H1 (cell line): ENCODE measurements around the gene NEU4. TPM values are rescaled to one million over a fixed set of nuclear protein-coding genes. Genes with fewer than 3 reads are reported as not detected.

Source experiments
- CTCF ChIA-PET: fragments of 300-600 bp; sonication (Branson Sonifier 250); formaldehyde crosslinking; loops from one replicate; lab custom pipeline; 2021; ENCODE audit not compliant: partially characterized antibody; lab: Charles Lee
- POLR2A ChIA-PET: fragments of 300-600 bp; sonication (Branson Sonifier 250); formaldehyde crosslinking; loops from one replicate; lab custom pipeline; 2021; ENCODE audit warnings: inconsistent platforms; ENCODE audit not compliant: partially characterized antibody; lab: Charles Lee
- DNase-seq, 2 experiments: peaks; one replicate each; pipeline versions ENCODE4 v3.0.0 to v3.0.0-alpha.2; 2010 to 2022; ENCODE audit warnings: low spot score in 2 of 2, low read depth in 1 of 2, mixed read lengths in 1 of 2
- FAIRE-seq: peaks from 2 replicates; lab custom pipeline; 2011; peaks lifted over from hg19 to GRCh38; lab: Jason Lieb, UNC
- H2AFZ ChIP-seq: 2 replicates; pipeline ENCODE4 v1.8.1; 2012; ENCODE audit warnings: low read length, inconsistent platforms
- H2AK5ac ChIP-seq: 2 replicates; pipeline ENCODE4 v1.6.1; 2013; ENCODE audit warnings: low read depth, low read length
- H2BK120ac ChIP-seq: replicated peaks from 2 replicates; pipeline ENCODE3; 2013; ENCODE audit warnings: low read depth, low read length, inconsistent platforms
- H2BK12ac ChIP-seq: 2 replicates; pipeline ENCODE4 v1.6.1; 2013; ENCODE audit warnings: low read depth, low read length
- H2BK15ac ChIP-seq: 2 replicates; pipeline ENCODE4 v1.6.1; 2013; ENCODE audit warnings: low read length
- H2BK20ac ChIP-seq: 2 replicates; pipeline ENCODE4 v1.6.1; 2013; ENCODE audit warnings: low read length
- H2BK5ac ChIP-seq: 2 replicates; pipeline ENCODE4 v1.6.1; 2013; ENCODE audit warnings: low read depth, low read length
- H3K14ac ChIP-seq: 2 replicates; pipeline ENCODE4 v1.6.1; 2013; ENCODE audit warnings: inconsistent platforms; ENCODE audit not compliant: insufficient read length
- H3K18ac ChIP-seq: 2 replicates; pipeline ENCODE4 v1.6.1; 2013; ENCODE audit warnings: low read length; ENCODE audit errors: extremely low read depth
- H3K23ac ChIP-seq: 2 replicates; pipeline ENCODE4 v1.6.1; 2013; ENCODE audit warnings: inconsistent platforms; ENCODE audit not compliant: insufficient read length
- H3K23me2 ChIP-seq: 2 replicates; pipeline ENCODE4 v1.6.1; 2013; ENCODE audit warnings: low read depth, low read length
- H3K27ac ChIP-seq: 2 replicates; pipeline ENCODE4 v1.6.1; 2011; ENCODE audit warnings: low read depth, low read length, inconsistent platforms
- H3K27me3 ChIP-seq, 4 experiments: replicated peaks in 1 of 4; 1 replicate in 1 of 4; 2 replicates in 3 of 4; pipeline versions ENCODE4 v1.6.1 to v1.8.1; 2011 to 2013; ENCODE audit warnings: low read length in 3 of 4, mild to moderate bottlenecking in 3 of 4, inconsistent platforms in 2 of 4, mixed read lengths in 2 of 4, moderate library complexity in 1 of 4; ENCODE audit not compliant: control insufficient read depth in 3 of 4, insufficient read depth in 3 of 4; ENCODE audit errors: extremely low read depth in 1 of 4
- H3K36me3 ChIP-seq, 4 experiments: 2 replicates each; pipeline versions ENCODE4 v1.6.1 to v1.8.1; 2011 to 2013; ENCODE audit warnings: mild to moderate bottlenecking in 4 of 4, low read length in 3 of 4, moderate library complexity in 2 of 4, control low read depth in 1 of 4, inconsistent platforms in 1 of 4; ENCODE audit not compliant: insufficient read depth in 4 of 4, control insufficient read depth in 2 of 4
- H3K4ac ChIP-seq: replicated peaks from 2 replicates; pipeline ENCODE3; 2013; ENCODE audit warnings: low read length, low read depth, mixed read lengths, inconsistent platforms; ENCODE audit not compliant: insufficient read length
- H3K4me1 ChIP-seq, 4 experiments: replicated peaks in 1 of 4; 1 replicate in 1 of 4; 2 replicates in 3 of 4; pipeline versions ENCODE4 v1.6.1 to v1.8.1; 2011 to 2013; ENCODE audit warnings: low read length in 3 of 4, inconsistent platforms in 2 of 4, mixed read lengths in 1 of 4; ENCODE audit not compliant: insufficient read depth in 4 of 4, control insufficient read depth in 3 of 4
- H3K4me2 ChIP-seq, 2 experiments: 2 replicates each; pipeline versions ENCODE4 v1.6.1 to v1.8.1; 2011 to 2013; ENCODE audit warnings: low read depth in 2 of 2, low read length in 2 of 2, control low read depth in 1 of 2, inconsistent platforms in 1 of 2, mild to moderate bottlenecking in 1 of 2; ENCODE audit not compliant: insufficient read depth in 1 of 2
- H3K4me3 ChIP-seq, 4 experiments: fragments of 200-600, 300-600 bp in 1 of 4; sonication (generic), shearing (Covaris generic), sonication (Bioruptor Twin) in 1 of 4; 2 replicates each; pipeline versions ENCODE4 v1.5.1 to v1.8.1; 2011 to 2016; ENCODE audit warnings: low read length in 4 of 4, low read depth in 3 of 4, control low read depth in 2 of 4, inconsistent platforms in 2 of 4, mild to moderate bottlenecking in 2 of 4, mixed read lengths in 1 of 4, moderate library complexity in 1 of 4; ENCODE audit not compliant: insufficient read depth in 2 of 4; ENCODE audit errors: extremely low read depth in 1 of 4
- H3K56ac ChIP-seq: replicated peaks from 2 replicates; pipeline ENCODE3; 2013; ENCODE audit warnings: low read depth, mild to moderate bottlenecking, mixed read lengths, low read length, inconsistent platforms; ENCODE audit not compliant: insufficient read length
- H3K79me1 ChIP-seq: 2 replicates; pipeline ENCODE4 v1.6.1; 2013; ENCODE audit warnings: low read depth, low read length, control low read depth
- H3K79me2 ChIP-seq, 2 experiments: 2 replicates each; pipeline versions ENCODE4 v1.6.1 to v1.8.1; 2012 to 2013; ENCODE audit warnings: low read length in 2 of 2, mild to moderate bottlenecking in 2 of 2, inconsistent platforms in 1 of 2; ENCODE audit not compliant: insufficient read depth in 2 of 2, control insufficient read depth in 1 of 2
- H3K9ac ChIP-seq, 4 experiments: replicated peaks in 1 of 4; 1 replicate in 1 of 4; 2 replicates in 3 of 4; pipeline versions ENCODE4 v1.6.1 to v1.8.1; 2011 to 2013; ENCODE audit warnings: low read depth in 3 of 4, low read length in 3 of 4, control low read depth in 2 of 4, mild to moderate bottlenecking in 2 of 4, moderate library complexity in 2 of 4, inconsistent platforms in 1 of 4; ENCODE audit errors: extremely low read depth in 1 of 4
- H3K9me3 ChIP-seq, 2 experiments: 2 replicates each; pipeline versions ENCODE4 v1.6.1 to v1.8.1; 2012 to 2013; ENCODE audit warnings: mild to moderate bottlenecking in 2 of 2, moderate library complexity in 2 of 2, control low read depth in 1 of 2, inconsistent platforms in 1 of 2, low read depth in 1 of 2, low read length in 1 of 2, mixed read lengths in 1 of 2; ENCODE audit not compliant: insufficient read depth in 2 of 2
- H4K20me1 ChIP-seq, 2 experiments: replicated peaks in 1 of 2; 2 replicates each; pipeline versions ENCODE3 to v1.8.1; 2011 to 2013; ENCODE audit warnings: inconsistent platforms in 2 of 2, low read length in 2 of 2, mild to moderate bottlenecking in 1 of 2; ENCODE audit not compliant: insufficient read depth in 2 of 2, control insufficient read depth in 1 of 2
- H4K5ac ChIP-seq: 2 replicates; pipeline ENCODE4 v1.6.1; 2013; ENCODE audit warnings: low read length, low read depth, mixed read lengths, inconsistent platforms; ENCODE audit not compliant: insufficient read length
- H4K8ac ChIP-seq: 2 replicates; pipeline ENCODE4 v1.8.0; 2013; ENCODE audit warnings: mild to moderate bottlenecking, moderate library complexity, low read length, inconsistent platforms; ENCODE audit not compliant: insufficient read depth; ENCODE audit errors: extremely low read depth
- H4K91ac ChIP-seq: replicated peaks from 2 replicates; pipeline ENCODE3; 2013; ENCODE audit warnings: low read length, mixed read lengths, inconsistent platforms; ENCODE audit not compliant: insufficient read length
- ATF2 ChIP-seq: IDR thresholded peaks from 2 replicates; pipeline ENCODE4 v1.6.1; 2012; ENCODE audit warnings: low read length, inconsistent platforms
- FOSL1 ChIP-seq: IDR thresholded peaks from 2 replicates; pipeline ENCODE4 v1.6.1; 2011; ENCODE audit warnings: mild to moderate bottlenecking, low read depth, low read length, moderate library complexity; ENCODE audit not compliant: insufficient read depth
- JUN ChIP-seq: IDR thresholded peaks from 2 replicates; pipeline ENCODE4 v1.6.1; 2011; ENCODE audit warnings: low read depth, mild to moderate bottlenecking, improper control_type of control experiment, low read length
- KDM1A ChIP-seq: fragments of 200-600, 300-600 bp; sonication (generic); IDR thresholded peaks from 2 replicates; pipeline ENCODE4 v1.7.1; 2016; ENCODE audit warnings: mild to moderate bottlenecking, low read length, borderline replicate concordance
- MAFK ChIP-seq: IDR thresholded peaks from 2 replicates; pipeline ENCODE4 v1.6.1; 2012; ENCODE audit warnings: low read depth, mild to moderate bottlenecking, improper control_type of control experiment, low read length
- RXRA ChIP-seq: IDR thresholded peaks from 2 replicates; pipeline ENCODE4 v1.6.1; 2011; ENCODE audit warnings: low read depth, mild to moderate bottlenecking, low read length, moderate library complexity; ENCODE audit not compliant: insufficient read depth
- ZNF274 ChIP-seq: IDR thresholded peaks from 2 replicates; pipeline ENCODE4 v1.7.0; 2012; ENCODE audit warnings: low read length, borderline replicate concordance; ENCODE audit errors: extremely low read depth
- WGBS, 2 experiments: shearing (Covaris generic) in 1 of 2; methylation state at CpG; one replicate each; pipeline versions ENCODE4 v1.1.6 to v1.1.7; 2013 to 2015; ENCODE audit warnings: low lambda C conversion rate in 2 of 2, mixed read lengths in 2 of 2, inconsistent platforms in 1 of 2, low coverage in 1 of 2, missing lambda C conversion rate in 1 of 2; ENCODE audit not compliant: insufficient replicate concordance in 2 of 2, insufficient coverage in 1 of 2, insufficient read length in 1 of 2; ENCODE audit errors: extremely low coverage in 1 of 2, missing lambda C conversion rate in 1 of 2; 5-methylcytosine and 5-hydroxymethylcytosine counted together
- polyA plus RNA-seq, 7 experiments: library from polyadenylated mRNA; depleted of rRNA in 3 of 7; stranded (reverse) in 5 of 7; unstranded in 2 of 7; fragments of >200 nt in 5 of 7; fragments of 200-250 nt in 2 of 7; gene quantifications; 1 replicate in 5 of 7; 2 replicates in 1 of 7; 4 replicates in 1 of 7; pipeline versions ENCODE4 v1.2.1 to v1.2.3, GENCODE V29; 2011 to 2013; ENCODE audit warnings: missing spikeins in 2 of 7, mixed read lengths in 2 of 7
- total RNA-seq: library from RNA; stranded (reverse); fragmentation: NEBNext Ultra II Directional; extraction: Animal tissue kit (Norgen Biotek cat#: 25700); gene quantifications from 2 replicates; pipeline ENCODE4 v1.2.1, GENCODE V29; 2021

The NEU4 gene
- total and polyA plus RNA-seq, 2 of the 8 experiments (the other 6 are each of a cell fraction or from before 2014, with no cell fraction given), result 0.32 to 0.50 TPM

- Histone ChIP-seq H3K56ac (no peak overlapping the region), H3K79me1 (no peaks in the 10 kb centered on the region), H2BK5ac (no peak overlapping the region), H3K36me3 (no peaks in the 10 kb centered on the region), H3K18ac (no peak overlapping the region), H2BK12ac (no peak overlapping the region), H3K4me3 (no peak overlapping the region), H3K9me3 (no peaks in the 10 kb centered on the region), H3K4me2 (no peak overlapping the region), H2AFZ (no peak overlapping the region), H2BK15ac (no peak overlapping the region), H4K5ac (no peak overlapping the region), H3K27ac (no peak overlapping the region), H2BK20ac (no peak overlapping the region), H3K4ac (no peak overlapping the region), H4K91ac (no peak overlapping the region), H2BK120ac (no peak overlapping the region), H4K20me1 (no peaks in the 10 kb centered on the region), H3K14ac (no peak overlapping the region), H3K9ac (no peak overlapping the region), H4K8ac (peak overlapping the region; percentile 35; the same call in 1 of the 2 replicates), H3K23ac (no peak overlapping the region), H3K79me2 (no peaks in the 10 kb centered on the region), H3K27me3 (no peaks in the 10 kb centered on the region), H3K23me2 (no peaks in the 10 kb centered on the region), H2AK5ac (no peak overlapping the region), H3K4me1 (peaks cover 0 to 5% (median 2%) of the 10 kb centered on the region in 4 experiments; a peak in 3 of 7 replicates)
- 95% methylated on average over 22 of the region's 27 CpGs; no CpG with 5 or more reads in 1 of the 2 experiments for WGBS, 2 experiments
- no peak for TF ChIP-seq JUN
- TF ChIP-seq KDM1A, result no peak
- TF ChIP-seq ATF2, result no peak
- TF ChIP-seq MAFK, result no peak
- TF ChIP-seq RXRA, result no peak
- TF ChIP-seq FOSL1, result no peak
- no peak for TF ChIP-seq ZNF274
- CTCF ChIA-PET, result interaction anchor here (1.0 to 1.6 kb wide), 5 partner anchors 8 to 130 kb away, joined by 3 to 5 read pairs (median 3); no protein-coding TSS in a partner anchor
- DNase-seq (no peak), FAIRE-seq (no peak)
- POLR2A ChIA-PET, result no interaction called here
Observed at GRCh38 chr2:241853651-241854341, 44.8 kb downstream of the NEU4 start.
